ENCODE measurements around the gene GUCY2D.
"Not testable (repeated sequence)": the region's sequence is repeated elsewhere in the genome, so short reads cannot be mapped to it uniquely, and the experiment has no call there.

GUCY2D gene

GRCh38 chr17:8019166-8019565 is 16.8 kb downstream of the GUCY2D start:
- DNase-seq, result no peak

- DNase-seq, result no peak
Observed at GRCh38 chr17:8019665-8020650, 17.5 kb downstream of the GUCY2D start.

- DNase-seq, result no peak
Observed at GRCh38 chr17:8020776-8021564, 18.6 kb downstream of the GUCY2D start.

GRCh38 chr17:8021565-8022359 is 19.3 kb downstream of the GUCY2D start:
- DNase-seq, result no peak

- DNase-seq, result no peak
Observed at GRCh38 chr17:8022360-8023003, 20.1 kb downstream of the GUCY2D start.

- not testable (repeated sequence) for DNase-seq
Observed at GRCh38 chr17:8024161-8024560, 21.7 kb downstream of the GUCY2D start.

GRCh38 chr17:8025176-8025911 is 22.9 kb downstream of the GUCY2D start:
- DNase-seq, result no peak

GRCh38 chr17:8029121-8029520 is 26.7 kb downstream of the GUCY2D start:
- no peak for DNase-seq

- DNase-seq, result no peak
Observed at GRCh38 chr17:8031261-8031661, 28.8 kb downstream of the GUCY2D start.

- DNase-seq, result no peak
Observed at GRCh38 chr17:8031950-8032349, 29.5 kb downstream of the GUCY2D start.

GRCh38 chr17:8032442-8032841 is 30.0 kb downstream of the GUCY2D start:
- DNase-seq, result no peak

GRCh38 chr17:8038954-8039610 is 36.7 kb downstream of the GUCY2D start, which contains the start of gene ALOX15B:
TSS of gene ALOX15B (plus strand) at chr17:8039059. CDS start at chr17:8039156, 97 bp downstream.
- no peak for DNase-seq

- no peak for DNase-seq
Observed at GRCh38 chr17:8039611-8040168, 37.3 kb downstream of the GUCY2D start.

- DNase-seq, result peak in 1 of 2 experiments; percentile 56
Observed at GRCh38 chr17:8041249-8041928, 39.0 kb downstream of the GUCY2D start.

- DNase-seq, result peak in 1 of 2 experiments; percentile 40
Observed at GRCh38 chr17:8041979-8042378, 39.6 kb downstream of the GUCY2D start.

- DNase-seq, result no peak
Observed at GRCh38 chr17:8044819-8045810, 42.7 kb downstream of the GUCY2D start.

GRCh38 chr17:8046306-8046928 is 44.0 kb downstream of the GUCY2D start:
- no peak for DNase-seq

Data from NCI-H446 (cell line).